ENCODE results near the gene ASIC3. TPM values are rescaled to one million over a fixed set of nuclear protein-coding genes. Genes with fewer than 3 reads are reported as not detected.
A peak's percentile ranks its signal among the peaks of the same experiment; 100 is the strongest.

Gene ASIC3
- total RNA-seq, 1 donor from 2014 or later = 5.8 TPM

- no peak overlapping the region for H3K27ac Mint-ChIP-seq (ENCODE audit: unreplicated experiment)
- no peaks in the 10 kb centered on the region for H3K9me3 Mint-ChIP-seq (ENCODE audit: unreplicated experiment)
- H3K4me3 Mint-ChIP-seq (ENCODE audit: unreplicated experiment) = no peak overlapping the region
- peaks cover 25% of the 10 kb centered on the region for H3K36me3 Mint-ChIP-seq (ENCODE audit: unreplicated experiment)
- no peaks in the 10 kb centered on the region for H3K27me3 Mint-ChIP-seq (ENCODE audit: unreplicated experiment)
- TF ChIP-seq CTCF (IDR thresholded peaks at IDR 0.05) = no peak
- H3K4me1 Mint-ChIP-seq (ENCODE audit: unreplicated experiment) = peaks cover 13% of the 10 kb centered on the region
- no peak for DNase-seq (ENCODE audit: extremely low spot score, unreplicated experiment)
These were observed 25.7 kb downstream of the ASIC3 start for GRCh38 chr7:151073990-151074389.

GRCh38 chr7:151074817-151075661 is 26.7 kb downstream of the ASIC3 start:
- DNase-seq (ENCODE audit: extremely low spot score, unreplicated experiment) = no peak
- TF ChIP-seq CTCF (IDR thresholded peaks at IDR 0.05) = no peak
- no peak overlapping the region for H3K4me3 Mint-ChIP-seq (ENCODE audit: unreplicated experiment)
- H3K27ac Mint-ChIP-seq (ENCODE audit: unreplicated experiment) = peak overlapping the region; percentile 31
- H3K36me3 Mint-ChIP-seq (ENCODE audit: unreplicated experiment) = peaks cover 21% of the 10 kb centered on the region
- H3K27me3 Mint-ChIP-seq (ENCODE audit: unreplicated experiment) = no peaks in the 10 kb centered on the region
- H3K4me1 Mint-ChIP-seq (ENCODE audit: unreplicated experiment) = peaks cover 24% of the 10 kb centered on the region
- H3K9me3 Mint-ChIP-seq (ENCODE audit: unreplicated experiment) = no peaks in the 10 kb centered on the region

- H3K9me3 Mint-ChIP-seq (ENCODE audit: unreplicated experiment) = no peaks in the 10 kb centered on the region
- peaks cover 21% of the 10 kb centered on the region for H3K36me3 Mint-ChIP-seq (ENCODE audit: unreplicated experiment)
- TF ChIP-seq CTCF (IDR thresholded peaks at IDR 0.05) = no peak
- no peak overlapping the region for H3K4me3 Mint-ChIP-seq (ENCODE audit: unreplicated experiment)
- H3K27me3 Mint-ChIP-seq (ENCODE audit: unreplicated experiment) = no peaks in the 10 kb centered on the region
- no peak for DNase-seq (ENCODE audit: extremely low spot score, unreplicated experiment)
- H3K4me1 Mint-ChIP-seq (ENCODE audit: unreplicated experiment) = peaks cover 24% of the 10 kb centered on the region
- no peak overlapping the region for H3K27ac Mint-ChIP-seq (ENCODE audit: unreplicated experiment)
These were observed 27.3 kb downstream of the ASIC3 start for GRCh38 chr7:151075662-151075971.

- no peak for DNase-seq (ENCODE audit: extremely low spot score, unreplicated experiment)
- H3K27me3 Mint-ChIP-seq (ENCODE audit: unreplicated experiment) = no peaks in the 10 kb centered on the region
- H3K36me3 Mint-ChIP-seq (ENCODE audit: unreplicated experiment) = peaks cover 21% of the 10 kb centered on the region
- no peak overlapping the region for H3K4me3 Mint-ChIP-seq (ENCODE audit: unreplicated experiment)
- no peaks in the 10 kb centered on the region for H3K9me3 Mint-ChIP-seq (ENCODE audit: unreplicated experiment)
- H3K27ac Mint-ChIP-seq (ENCODE audit: unreplicated experiment) = no peak overlapping the region
- peaks cover 26% of the 10 kb centered on the region for H3K4me1 Mint-ChIP-seq (ENCODE audit: unreplicated experiment)
- TF ChIP-seq CTCF (IDR thresholded peaks at IDR 0.05) = no peak
These were observed 27.7 kb downstream of the ASIC3 start for GRCh38 chr7:151075978-151076426.

GRCh38 chr7:151076863-151077704 is 28.8 kb downstream of the ASIC3 start:
- no peak for DNase-seq (ENCODE audit: extremely low spot score, unreplicated experiment)
- Mint-ChIP-seq H3K9me3 (ENCODE audit: unreplicated experiment) (no peaks in the 10 kb centered on the region), H3K27ac (ENCODE audit: unreplicated experiment) (peak overlapping the region; percentile 47), H3K27me3 (ENCODE audit: unreplicated experiment) (no peaks in the 10 kb centered on the region), H3K4me3 (ENCODE audit: unreplicated experiment) (no peak overlapping the region), H3K36me3 (ENCODE audit: unreplicated experiment) (peaks cover 15% of the 10 kb centered on the region), H3K4me1 (ENCODE audit: unreplicated experiment) (peaks cover 33% of the 10 kb centered on the region)
- TF ChIP-seq CTCF (IDR thresholded peaks at IDR 0.05) = peak; percentile 41
